ENCODE data around the gene ERGIC1.
A peak's percentile ranks its signal among the peaks of the same experiment; 100 is the strongest.
"Not testable (repeated sequence)": the region's sequence is repeated elsewhere in the genome, so short reads cannot be mapped to it uniquely, and the experiment has no call there.

Gene ERGIC1

DNA sequence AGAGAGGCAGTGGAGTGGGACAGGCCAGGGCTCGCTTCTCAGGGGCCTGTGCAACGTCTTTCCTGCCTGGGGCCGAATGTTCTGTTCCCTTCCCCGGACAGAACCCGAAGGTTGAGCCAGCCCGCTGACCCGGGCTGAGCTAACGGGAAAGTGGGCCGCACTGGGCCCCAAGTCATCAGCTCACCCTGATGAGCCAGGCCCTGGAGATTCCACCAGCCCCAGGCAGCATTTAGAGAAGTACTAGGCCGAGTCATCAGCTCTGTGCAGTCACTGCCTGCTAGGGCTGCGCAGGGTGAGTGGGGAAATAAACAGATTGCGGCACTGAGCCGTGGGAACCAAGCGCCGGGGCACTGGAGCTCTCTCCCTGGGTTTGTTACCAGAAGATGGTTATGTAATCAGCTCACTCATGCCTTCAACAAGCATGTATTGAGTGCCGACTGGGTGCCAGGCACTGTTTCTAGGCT, 33.9 kb upstream of the ERGIC1 start:
- DNase-seq (ENCODE audit: low spot score): no peak

DNA sequence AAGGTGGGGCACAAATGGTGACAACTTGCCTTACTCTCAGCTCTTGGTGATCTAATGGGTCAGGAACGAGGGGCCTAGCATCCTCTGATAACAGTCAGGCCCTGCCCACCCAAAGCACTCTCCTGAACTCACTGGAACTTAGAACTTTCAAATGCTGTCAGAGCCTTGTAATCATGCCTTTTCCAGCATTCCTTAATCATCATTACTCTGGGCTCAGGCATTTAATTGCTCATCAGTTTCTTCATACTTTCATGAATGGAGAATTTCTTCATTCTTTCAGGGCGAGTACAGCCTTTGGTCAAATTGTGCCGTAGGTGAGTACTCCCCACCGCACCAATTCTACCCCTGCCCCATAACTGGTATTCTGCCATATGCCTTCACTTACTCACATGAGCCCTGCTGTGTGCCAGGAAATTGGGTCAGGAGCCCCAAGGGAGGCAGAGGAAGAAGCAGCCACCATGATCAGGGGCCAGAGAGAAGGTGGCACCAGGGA, 32.8 kb upstream of the ERGIC1 start:
- DNase-seq (ENCODE audit: low spot score): no peak

DNA sequence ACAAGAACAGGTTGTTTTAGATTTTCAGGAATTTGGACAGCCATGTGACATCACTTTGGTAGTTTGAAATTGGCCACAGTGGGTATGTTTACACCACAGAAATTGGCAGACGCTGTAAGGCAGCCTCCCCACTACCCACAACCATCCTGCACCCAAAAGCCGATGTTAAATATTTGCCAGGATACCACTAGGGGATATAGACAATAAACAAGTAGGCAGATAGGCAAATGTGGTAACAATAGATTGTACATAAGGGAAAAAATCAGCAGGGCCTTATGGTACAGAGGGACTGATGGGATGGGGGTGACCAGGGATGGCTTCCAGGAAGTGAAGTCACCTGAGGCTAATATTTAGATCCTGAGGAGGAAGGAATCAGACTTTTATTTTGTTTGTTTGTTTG, 31.9 kb upstream of the ERGIC1 start:
- no peak for DNase-seq (ENCODE audit: low spot score)

DNA sequence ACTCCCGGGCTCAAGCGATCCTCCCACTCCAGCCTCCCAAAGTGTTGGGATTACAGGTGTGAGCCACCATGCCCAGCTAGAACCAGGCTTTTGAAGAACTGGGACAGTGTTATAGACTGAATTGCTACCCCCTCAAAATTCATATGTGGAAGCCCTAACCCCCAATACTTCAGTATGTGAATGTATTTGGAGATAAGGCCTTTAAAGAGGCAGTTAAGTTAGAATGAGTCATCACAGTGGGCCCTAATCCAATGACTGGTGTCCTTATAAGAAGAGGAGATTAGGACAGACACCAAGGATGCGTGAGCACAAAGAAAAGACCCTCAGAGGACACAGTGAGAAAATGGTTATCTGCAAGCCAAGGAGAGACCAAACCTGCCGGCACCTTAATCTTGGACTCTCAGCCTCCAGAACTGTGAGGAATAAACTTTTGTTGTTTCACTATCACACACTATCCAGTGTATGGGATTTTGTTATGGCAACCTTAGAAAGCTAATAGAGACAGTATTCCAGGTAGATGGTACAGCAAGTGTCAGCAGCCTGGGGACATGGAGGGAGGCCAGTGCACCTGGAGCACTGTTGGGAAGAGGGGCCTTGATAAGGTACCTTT, 31.4 kb upstream of the ERGIC1 start:
- no peak for DNase-seq (ENCODE audit: low spot score)

DNA sequence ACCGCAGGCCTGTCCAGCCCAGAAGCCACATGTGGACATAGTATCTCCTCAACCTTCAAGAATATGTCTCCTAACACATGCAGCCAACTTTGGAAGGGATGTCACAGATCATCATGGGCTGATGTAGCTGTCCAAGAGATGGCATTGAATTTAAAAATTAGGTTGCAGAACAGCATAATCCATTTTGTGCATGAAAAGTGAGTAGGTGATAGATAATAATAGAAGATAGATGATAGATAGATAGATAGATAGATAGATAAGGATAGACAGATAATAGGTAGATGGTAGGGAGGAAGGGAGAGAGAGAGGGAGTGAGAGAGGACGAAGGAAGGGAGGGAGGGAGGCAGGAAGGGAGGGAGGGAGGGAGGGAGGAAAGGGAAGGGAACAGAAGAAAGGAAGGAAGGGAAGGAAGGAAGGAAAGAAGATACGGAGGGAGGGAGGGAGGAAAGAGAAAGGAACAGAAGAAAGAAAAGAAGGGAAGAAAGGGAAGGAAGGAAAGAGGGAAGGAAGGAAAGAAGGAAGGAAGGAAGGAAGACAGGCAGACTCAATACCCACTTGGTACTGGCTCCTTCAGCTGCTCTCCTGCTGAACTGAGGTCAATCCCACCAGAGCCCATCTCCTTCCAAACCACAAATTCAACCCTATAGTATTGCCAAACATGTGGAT, 28.9 kb upstream of the ERGIC1 start:
- no peak for DNase-seq (ENCODE audit: low spot score)

DNA sequence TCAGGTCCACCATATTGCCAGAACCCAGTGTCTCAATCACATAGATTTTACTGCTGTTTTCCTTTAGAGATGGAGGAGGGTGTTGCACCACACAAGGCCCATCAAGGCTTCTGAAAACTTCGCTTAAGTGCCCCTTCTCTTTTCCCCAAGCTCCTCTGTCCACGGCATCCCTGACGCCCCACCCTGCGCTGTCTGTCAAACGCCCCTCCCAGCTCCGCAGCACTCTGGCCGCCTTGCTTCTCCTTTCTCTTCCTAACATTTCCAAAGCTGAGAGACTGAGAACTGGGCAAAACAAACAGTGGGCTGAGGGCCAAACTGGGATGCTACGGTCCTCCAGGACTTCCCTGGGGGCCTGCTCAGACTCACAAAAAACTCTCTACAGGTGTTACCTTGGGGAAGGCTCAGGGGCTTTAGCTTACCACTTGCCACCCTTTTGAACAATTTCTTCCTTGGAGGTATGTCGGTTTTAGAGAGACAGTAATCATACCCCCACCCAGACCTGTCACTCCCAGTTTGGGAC, 28.3 kb upstream of the ERGIC1 start:
- no peak for DNase-seq (ENCODE audit: low spot score)

DNA sequence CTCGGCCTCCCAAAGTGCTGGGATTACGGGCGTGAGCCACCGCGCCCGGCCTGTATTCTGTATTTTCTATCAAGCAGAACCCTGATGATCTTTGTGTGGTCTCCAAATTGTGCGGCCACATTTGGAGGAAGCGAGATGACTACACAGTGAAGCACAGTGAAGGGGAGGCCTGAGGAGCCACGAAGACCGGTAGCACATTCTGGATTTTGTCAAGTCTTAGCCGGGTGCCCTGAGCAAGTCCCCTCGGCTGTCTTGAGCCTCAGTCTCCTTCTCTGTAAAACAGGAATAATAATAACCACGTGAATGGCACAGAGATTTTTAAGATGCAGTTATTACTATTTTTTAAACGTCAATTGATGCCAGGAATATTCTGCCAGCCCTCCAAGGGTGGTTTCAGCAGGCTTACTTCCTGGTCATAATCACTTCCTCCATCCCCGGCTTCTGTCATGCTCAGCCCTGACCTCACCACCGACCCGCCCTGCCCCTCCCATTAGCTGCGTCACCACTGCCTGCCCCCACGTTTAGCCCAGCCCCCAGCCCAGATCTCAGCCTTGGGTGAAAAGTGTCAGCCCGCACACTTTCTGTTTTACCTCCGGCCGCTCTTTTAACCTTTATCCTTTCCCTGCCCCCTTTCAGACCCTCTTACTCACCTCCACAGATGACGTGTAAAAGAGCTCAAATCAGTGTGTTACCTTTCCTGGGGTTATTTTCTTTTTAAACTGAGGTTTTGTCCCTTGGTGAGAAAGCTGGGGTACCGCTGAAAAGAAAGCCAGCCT, 27.0 kb upstream of the ERGIC1 start:
- DNase-seq (ENCODE audit: low spot score): peak; percentile 21

DNA sequence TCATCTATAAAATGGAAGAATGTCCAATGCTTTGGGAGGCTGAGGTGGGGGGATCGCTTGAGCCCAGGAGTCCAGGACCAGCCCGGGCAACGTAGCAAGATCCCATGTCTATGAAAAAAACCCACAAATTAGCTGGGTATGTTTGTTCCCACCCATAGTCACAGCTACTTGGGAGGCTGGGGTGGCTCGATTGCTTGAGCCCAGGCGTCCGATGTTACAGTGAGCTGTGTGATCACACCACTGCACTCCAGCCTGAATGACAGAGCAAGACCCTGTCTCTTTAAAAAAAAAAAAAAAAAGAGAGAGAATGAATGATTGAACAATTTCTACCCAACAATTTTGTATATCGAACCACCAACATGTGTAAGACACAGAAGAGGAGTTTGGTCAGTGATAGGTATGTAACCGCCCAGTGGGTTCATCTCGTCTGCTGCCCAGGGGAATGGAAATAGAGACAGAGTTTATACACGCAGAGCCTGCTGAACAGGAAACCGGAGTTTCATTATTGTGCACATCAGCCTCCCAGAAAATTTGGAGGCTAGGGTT, 26.2 kb upstream of the ERGIC1 start:
- DNase-seq (ENCODE audit: low spot score): no peak

DNA sequence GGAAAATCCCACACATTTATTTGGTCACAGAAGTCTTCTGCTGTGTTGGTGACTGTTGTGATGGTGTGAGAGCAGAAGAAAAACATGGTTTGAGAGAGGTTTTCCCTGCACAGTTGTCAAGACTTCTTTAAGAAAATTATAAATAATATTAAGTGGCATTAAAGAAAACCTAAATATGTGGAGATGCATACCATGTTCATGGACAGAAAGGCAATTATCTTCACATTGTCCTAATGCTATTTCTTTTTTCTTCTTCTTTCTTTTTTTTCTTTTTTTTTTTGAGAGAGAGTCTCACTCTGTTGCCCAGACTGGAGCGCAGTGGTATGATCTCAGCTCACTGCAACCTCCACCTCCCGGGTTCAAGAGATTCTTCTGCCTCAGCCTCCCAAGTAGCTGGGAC, 24.3 kb upstream of the ERGIC1 start:
- no peak for DNase-seq (ENCODE audit: low spot score)

DNA sequence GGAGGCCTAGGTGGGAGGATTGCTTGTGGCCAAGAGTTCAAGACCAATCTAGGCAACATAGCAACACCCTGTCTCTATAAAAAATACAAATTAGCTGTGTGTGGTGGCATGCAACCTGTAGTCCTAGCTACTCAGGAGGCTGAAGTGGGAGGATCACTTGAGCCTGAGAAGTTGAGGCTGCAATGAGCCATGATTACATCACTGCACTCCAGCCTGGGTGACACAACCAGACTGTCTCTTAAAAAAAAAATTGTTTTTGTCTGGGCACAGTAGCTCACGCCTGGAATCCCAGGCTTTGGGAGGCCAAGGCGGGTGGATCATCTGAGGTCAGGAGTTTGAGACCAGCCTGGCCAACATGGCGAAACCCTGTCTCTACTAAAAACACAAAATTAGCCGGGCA, 23.1 kb upstream of the ERGIC1 start:
- not testable (repeated sequence) for DNase-seq (ENCODE audit: low spot score)

DNA sequence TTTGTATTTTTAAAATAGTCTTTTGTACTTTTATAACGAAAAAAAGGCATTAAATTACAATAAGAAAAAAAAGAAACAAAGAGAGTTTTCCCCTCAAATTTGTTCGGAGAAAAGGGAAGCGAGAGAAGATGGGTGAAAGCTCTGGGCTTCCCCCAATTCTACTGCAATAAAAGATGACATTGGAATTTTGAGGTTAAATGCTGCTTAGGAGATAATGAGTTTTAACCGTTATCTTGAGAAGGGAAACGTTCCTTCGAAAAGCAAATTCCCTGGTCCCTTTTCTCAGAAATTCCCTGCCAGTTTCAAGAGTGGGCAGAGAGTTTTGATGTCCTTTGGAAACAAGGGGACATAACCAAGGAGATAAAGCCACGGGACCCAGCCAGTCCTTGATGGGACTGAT, 18.4 kb upstream of the ERGIC1 start:
- DNase-seq (ENCODE audit: low spot score): no peak

DNA sequence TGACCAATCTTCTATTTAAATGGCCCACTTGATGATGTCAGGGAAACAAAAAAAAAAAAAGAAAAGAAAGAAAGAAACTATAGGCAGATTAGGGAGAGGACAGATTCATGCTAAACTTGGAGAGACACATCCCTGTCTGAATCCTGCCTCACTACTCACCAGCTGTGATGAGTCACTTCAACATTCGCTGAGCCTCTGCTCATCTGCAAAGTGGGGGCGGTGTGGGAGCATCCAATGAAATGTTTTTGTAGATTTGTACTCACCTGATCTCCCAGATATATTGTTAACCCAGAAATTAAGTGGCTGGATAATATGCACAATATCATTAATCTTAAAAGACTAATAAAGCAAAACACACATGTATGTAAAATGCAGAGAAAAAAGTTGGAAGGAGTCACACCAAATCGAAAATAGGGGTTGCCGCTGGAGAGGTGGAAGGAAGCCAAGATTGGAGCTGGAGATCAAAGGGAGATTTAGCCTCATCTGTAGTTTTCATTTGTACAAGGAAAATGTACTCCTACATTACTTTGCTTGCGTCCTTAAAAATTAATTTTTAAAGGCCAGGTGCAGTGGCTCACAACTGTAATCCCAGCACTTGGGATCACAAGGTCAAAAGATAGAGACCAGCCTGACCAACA, 17.0 kb upstream of the ERGIC1 start:
- DNase-seq (ENCODE audit: low spot score): no peak

DNA sequence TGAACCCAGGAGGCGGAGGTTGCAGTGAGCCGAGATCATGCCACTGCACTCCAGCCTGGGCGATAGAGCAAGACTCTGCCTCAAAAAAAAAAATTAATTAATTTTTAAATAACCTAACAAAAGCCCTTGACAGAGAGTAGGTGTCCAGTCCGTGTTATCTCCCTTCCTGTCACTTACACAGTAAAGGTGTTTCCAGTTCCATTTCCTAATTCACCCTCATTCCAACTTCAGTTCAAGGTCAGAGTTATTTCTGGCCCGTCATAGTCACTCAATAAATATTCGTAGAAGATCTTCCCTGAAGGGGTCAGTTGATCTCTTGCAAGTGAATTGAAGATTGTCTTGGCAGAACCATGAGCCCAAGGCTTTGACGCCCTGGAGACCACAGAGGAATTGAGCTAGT, 16.4 kb upstream of the ERGIC1 start:
- no peak for DNase-seq (ENCODE audit: low spot score)

DNA sequence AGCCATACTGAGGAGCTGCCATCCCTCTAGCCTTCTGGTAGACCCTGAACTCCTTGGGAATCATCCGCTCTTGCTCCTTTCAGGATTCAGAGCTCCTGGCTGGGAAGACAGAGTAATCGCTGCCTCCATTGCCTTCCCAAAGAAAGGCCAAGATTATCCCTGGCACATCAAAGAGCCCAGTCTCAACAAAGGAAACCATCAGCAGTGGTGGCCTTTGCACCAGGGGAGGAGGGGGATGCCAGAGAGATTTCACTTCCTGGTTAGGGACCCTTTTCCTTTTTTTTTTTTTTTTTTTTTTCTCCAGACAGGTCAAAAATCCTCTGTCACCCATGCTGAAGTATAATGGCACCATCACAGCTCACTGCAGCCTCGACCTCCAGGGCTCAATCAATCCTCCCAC, 16.0 kb upstream of the ERGIC1 start:
- DNase-seq (ENCODE audit: low spot score): no peak

DNA sequence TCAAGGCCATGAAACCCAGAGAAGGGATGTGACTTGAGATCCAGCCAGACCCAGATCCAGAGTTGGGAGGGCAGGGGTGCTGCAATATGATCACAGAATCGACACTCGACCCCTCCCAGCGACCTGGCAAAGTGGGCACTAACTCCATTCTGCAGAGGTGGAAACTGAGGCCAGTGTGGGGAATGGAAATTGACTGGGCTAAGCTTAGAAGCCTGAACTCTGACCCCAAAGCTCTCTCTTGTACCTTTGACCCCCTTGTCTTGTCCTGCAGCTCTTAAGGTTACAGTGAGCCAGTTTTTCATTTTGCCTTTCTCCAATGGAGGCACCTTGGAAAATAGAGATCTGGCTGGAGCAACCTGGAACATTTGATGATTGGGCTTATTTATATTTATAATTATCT, 14.5 kb upstream of the ERGIC1 start:
- DNase-seq (ENCODE audit: low spot score): no peak

DNA sequence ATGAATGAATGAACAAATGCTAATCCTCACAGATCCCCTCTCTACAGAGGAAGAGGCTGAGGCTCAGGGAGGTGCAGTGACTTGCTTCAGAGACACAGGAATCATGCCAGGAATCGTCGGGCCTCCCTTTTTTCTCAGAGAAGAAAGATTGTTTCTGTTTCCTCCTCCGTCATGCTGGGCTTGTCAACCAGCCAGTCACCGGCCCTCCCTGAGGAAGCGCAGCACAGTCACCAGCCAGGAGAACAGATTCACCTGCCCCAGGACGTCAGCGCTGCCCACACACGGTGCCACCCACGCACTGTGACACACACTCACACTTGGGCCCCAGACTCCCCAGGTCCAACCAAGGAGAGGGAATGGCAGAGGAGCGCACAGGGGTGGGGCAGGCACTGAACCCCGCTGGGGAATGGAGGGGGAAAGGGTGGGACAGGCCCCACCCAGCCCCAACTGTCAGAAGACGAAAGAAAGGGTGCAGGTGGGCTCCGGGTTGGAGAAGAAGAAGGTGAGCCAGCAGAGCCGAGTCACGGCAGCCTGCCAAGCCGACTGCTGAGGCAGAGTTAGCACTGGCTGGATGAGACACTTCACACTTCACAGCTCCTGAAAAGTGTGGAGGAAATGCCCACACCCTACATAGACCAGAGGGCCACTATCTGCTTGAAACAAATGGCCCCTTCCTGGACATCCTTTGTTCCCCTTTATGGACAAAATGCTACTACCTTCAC, 13.8 kb upstream of the ERGIC1 start:
- no peak for DNase-seq (ENCODE audit: low spot score)

DNA sequence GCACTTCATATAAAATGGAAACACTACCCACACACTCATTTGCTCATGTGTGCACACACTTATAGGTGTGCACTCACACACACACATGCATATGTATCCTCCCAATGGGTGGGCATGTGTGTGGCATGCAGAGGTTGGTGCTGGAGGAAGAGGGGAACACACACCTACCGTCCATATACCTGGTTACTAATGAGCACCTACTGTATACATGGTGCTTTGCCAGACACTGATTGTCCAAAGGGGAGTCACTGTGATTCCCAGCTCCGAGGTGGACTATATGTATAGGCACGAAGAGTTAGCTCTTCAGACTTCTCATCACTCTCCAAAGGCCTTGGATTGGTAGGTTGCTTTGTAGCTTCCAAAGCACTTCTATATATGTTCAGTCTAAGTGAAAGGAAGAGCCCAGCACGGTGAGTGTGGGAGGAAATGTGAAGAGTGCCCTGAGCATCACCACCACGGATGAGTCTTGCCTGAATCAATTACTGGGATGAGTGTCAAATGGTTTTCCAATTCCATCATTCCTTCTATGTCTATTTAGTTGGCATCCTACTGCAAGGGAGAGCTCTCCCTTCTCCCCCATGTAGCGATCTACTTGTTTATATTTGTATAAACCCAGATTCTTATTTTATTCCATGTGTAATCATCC, 12.6 kb upstream of the ERGIC1 start:
- DNase-seq (ENCODE audit: low spot score): no peak

DNA sequence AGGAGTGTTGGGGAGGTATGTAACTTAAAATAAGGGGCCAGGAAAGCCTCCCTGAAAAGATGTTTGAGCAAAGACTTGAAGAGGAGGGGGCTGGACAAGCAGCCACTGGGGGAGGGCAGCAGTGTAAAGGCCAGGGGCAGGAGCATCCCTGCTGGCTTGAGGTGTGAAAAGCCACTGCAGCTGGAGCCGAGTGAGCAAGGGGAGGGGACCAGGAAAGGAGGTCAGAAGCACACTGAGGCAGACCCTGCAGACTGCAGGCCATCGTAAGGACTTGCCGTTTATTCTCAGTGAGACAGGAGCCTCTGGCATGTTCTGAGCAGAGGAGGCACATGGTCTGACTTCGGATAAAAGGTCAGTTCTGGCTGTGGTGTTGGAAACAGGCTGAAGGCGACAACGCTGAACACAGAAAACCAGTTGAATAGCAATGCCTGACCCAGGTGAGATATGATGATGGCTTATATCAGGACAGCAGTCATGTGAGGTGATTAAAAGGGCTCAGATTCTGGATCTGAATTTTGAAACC, 10.2 kb upstream of the ERGIC1 start:
- DNase-seq (ENCODE audit: low spot score): peak; percentile 47

DNA sequence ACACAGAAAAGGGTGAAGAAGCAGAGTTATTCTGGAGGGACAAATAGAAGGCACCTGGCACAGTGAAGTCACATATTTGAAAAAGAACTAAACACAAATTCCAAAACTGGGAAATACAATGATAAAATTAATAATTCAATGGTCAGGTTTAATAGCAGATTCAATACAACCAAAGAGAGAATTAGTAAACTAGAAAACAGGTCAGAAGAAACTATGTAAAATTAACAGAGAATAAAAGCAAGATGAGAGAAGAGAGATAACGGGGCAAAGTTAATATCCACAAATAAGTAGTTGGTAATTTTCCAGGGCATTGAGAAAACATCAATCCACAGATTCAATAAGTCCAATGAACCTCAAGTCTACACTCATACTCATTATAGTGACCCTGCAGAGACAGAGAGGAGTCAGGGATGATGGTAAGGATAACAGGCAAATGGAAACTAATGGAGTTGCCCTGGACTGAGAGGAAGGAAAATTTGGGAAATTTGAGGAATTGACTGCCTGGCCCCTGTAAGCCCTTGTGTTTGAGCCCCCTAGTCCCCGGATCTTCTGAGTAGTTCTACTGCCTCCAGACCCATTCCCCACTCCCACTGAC, 8.3 kb upstream of the ERGIC1 start:
- DNase-seq (ENCODE audit: low spot score): no peak

DNA sequence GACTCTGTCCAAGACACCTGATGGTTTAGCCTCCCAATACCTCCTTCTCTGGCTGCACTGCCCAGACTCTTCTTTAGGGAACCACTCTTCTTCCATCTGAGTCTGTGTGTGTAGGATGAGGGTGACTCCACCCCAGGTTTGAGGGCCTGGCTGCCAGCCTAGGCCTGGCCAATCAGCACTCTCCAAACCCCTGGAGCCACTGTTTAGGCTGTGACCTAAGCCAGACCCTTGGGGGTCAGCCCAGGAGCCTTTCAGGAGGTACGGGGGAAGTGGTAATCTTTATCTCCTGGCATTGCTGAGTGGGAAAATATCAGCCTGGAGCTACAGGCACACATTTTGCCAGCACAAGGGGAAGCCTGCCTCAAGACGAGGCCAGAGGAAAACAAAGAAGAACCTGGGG, 6.2 kb upstream of the ERGIC1 start:
- DNase-seq (ENCODE audit: low spot score): no peak

Data from SK-N-DZ (cell line).